Ascending aorta (tissue), 2 donors: Measurements from ENCODE around the gene PIEZO2. TPM values are rescaled to one million over a fixed set of nuclear protein-coding genes. Genes with fewer than 3 reads are reported as not detected.

ENCODE experiments used
- DNase-seq, 2 donors: peaks; one replicate each; pipeline ENCODE4 v3.0.0-alpha.2; 2019; ENCODE audit warnings: low spot score in 2 of 2
- H3K27ac ChIP-seq, 2 donors: fragments of 200-600 bp; sonication (generic); one replicate each; pipeline ENCODE4 v1.5.1; 2016 to 2017; ENCODE audit warnings: mild to moderate bottlenecking in 1 of 2
- H3K27me3 ChIP-seq: fragments of 200-600 bp; sonication (generic); one replicate; pipeline ENCODE4 v1.5.1; 2017
- H3K36me3 ChIP-seq, 2 donors: fragments of 200-600 bp; sonication (generic); one replicate each; pipeline ENCODE4 v1.5.1; 2016
- H3K4me1 ChIP-seq, 2 donors: fragments of 200-600 bp; sonication (generic); one replicate each; pipeline ENCODE4 v1.5.1; 2016 to 2017; ENCODE audit warnings: mild to moderate bottlenecking in 1 of 2
- H3K4me3 ChIP-seq, 2 donors: fragments of 200-600 bp; sonication (generic); one replicate each; pipeline ENCODE4 v1.5.1; 2016 to 2017; ENCODE audit warnings: mild to moderate bottlenecking in 1 of 2
- H3K9me3 ChIP-seq, 2 donors: fragments of 200-600 bp; sonication (generic); one replicate each; pipeline ENCODE4 v1.5.1; 2016
- CTCF ChIP-seq, 3 experiments: fragments of 200-600 bp in 2 of 3; fragments of 450-650 bp in 1 of 3; sonication (generic) in 2 of 3; IDR thresholded peaks; one replicate each; pipeline ENCODE4 v1.5.1; 2016 to 2019; ENCODE audit warnings: antibody characterized with exemption in 3 of 3, mild to moderate bottlenecking in 1 of 3, moderate library complexity in 1 of 3
- intact Hi-C: fragments of 100-400 bp; cut with DNase I; formaldehyde crosslinking; loops from one replicate; pipeline ENCODE4 v1.15.1; 2023
- total RNA-seq: library from RNA; depleted of rRNA; stranded (reverse); fragments of >200 nt; gene quantifications from one replicate; pipeline ENCODE4 v1.1.0, GENCODE V29; 2016

Gene PIEZO2
- total RNA-seq, 1 donor from 2014 or later, result 3.1 TPM

DNA sequence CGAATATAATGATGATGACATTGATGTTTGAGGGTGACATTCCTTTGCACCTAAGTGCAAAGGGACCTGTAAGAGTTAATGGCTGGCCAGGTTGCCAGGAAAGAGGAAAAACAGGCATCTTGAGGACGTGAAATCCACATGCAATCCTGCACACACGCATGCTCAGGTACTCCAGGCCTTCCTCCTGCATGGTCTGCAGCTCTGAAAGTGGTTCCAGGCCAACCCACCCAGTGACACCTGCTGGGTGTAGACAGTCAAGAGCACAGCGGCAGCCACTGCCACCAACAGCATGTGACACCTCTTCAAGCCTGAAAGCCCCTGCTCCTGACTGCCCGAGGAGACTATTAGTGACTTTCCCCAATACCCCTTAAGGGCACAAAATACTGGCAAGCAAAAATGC, 101.6 kb downstream of the PIEZO2 start:
- no peaks in the 10 kb centered on the region for H3K4me1 ChIP-seq
- no peaks in the 10 kb centered on the region for H3K27me3 ChIP-seq
- DNase-seq, result no peak
- no peak overlapping the region for H3K4me3 ChIP-seq
- no peak for TF ChIP-seq CTCF (IDR thresholded peaks at IDR 0.05)
- H3K9me3 ChIP-seq, result no peaks in the 10 kb centered on the region
- no peak overlapping the region for H3K27ac ChIP-seq
- no peaks in the 10 kb centered on the region for H3K36me3 ChIP-seq
- intact Hi-C loops, result no loop called here

DNA sequence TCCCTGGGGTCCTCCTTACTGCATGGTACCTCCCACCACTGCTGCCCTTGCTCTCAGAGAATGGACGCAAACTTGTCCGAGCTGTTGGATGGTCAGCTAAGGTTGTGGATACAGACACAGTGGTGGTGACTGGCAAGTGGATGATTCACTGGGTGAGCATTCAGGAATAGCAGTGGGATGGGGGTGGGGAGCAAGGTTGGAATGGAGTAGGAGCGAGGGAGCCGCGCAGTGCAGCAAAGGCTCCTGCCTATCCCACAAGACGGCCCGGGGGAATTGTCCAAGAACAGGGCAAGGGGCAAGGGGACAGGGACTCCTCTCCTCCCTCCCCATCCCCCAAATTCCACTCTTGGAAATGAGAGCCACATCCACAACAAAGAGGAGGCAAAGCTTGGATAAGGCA, 102.2 kb downstream of the PIEZO2 start:
- Histone ChIP-seq H3K36me3 (no peaks in the 10 kb centered on the region), H3K4me1 (no peaks in the 10 kb centered on the region), H3K9me3 (no peaks in the 10 kb centered on the region), H3K27me3 (no peaks in the 10 kb centered on the region), H3K4me3 (no peak overlapping the region), H3K27ac (no peak overlapping the region)
- intact Hi-C loops, result no loop called here
- no peak for DNase-seq
- TF ChIP-seq CTCF (IDR thresholded peaks at IDR 0.05), result no peak

DNA sequence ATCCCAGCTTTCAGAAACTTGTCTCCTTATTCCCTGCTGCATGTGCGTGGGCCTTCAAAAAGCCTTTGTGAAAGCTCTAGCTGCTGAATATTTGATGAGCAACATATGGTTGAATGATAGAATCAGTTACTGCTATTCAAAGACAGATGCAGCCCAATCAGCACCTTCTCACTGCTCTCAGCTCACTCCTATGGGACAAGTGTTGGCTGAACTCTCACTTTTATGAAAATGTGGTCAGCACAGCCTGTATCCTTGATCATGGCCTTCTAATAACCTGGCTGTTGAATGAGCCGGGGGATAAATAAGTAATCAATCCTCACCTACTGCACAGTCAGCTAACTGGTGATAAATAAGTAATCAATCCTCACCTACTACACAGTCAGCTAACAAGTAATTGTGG, 103.2 kb downstream of the PIEZO2 start:
- Histone ChIP-seq H3K36me3 (no peaks in the 10 kb centered on the region), H3K27me3 (no peaks in the 10 kb centered on the region), H3K4me3 (no peak overlapping the region), H3K9me3 (no peaks in the 10 kb centered on the region), H3K27ac (no peak overlapping the region), H3K4me1 (no peaks in the 10 kb centered on the region)
- DNase-seq, result no peak
- intact Hi-C loops, result no loop called here
- no peak for TF ChIP-seq CTCF (IDR thresholded peaks at IDR 0.05)

- Histone ChIP-seq H3K27ac (no peak overlapping the region), H3K4me3 (no peak overlapping the region), H3K4me1 (no peaks in the 10 kb centered on the region), H3K27me3 (no peaks in the 10 kb centered on the region), H3K36me3 (no peaks in the 10 kb centered on the region), H3K9me3 (no peaks in the 10 kb centered on the region)
- no peak for TF ChIP-seq CTCF (IDR thresholded peaks at IDR 0.05)
- DNase-seq, result no peak
- intact Hi-C loops, result no loop called here
Measured at GRCh38 chr18:11043694-11044093, 105.7 kb downstream of the PIEZO2 start.

- H3K4me1 ChIP-seq, result no peaks in the 10 kb centered on the region
- no peaks in the 10 kb centered on the region for H3K27me3 ChIP-seq
- no peak overlapping the region for H3K4me3 ChIP-seq
- H3K9me3 ChIP-seq, result no peaks in the 10 kb centered on the region
- no peaks in the 10 kb centered on the region for H3K36me3 ChIP-seq
- TF ChIP-seq CTCF (IDR thresholded peaks at IDR 0.05), result no peak
- intact Hi-C loops, result no loop called here
- no peak overlapping the region for H3K27ac ChIP-seq
- no peak for DNase-seq
Measured at GRCh38 chr18:11042247-11042646, 107.1 kb downstream of the PIEZO2 start.
